ENCODE results near the gene SLC4A1. TPM values are rescaled to one million over a fixed set of nuclear protein-coding genes. Genes with fewer than 3 reads are reported as not detected.

The SLC4A1 gene
- total and polyA plus RNA-seq, 2 of the 13 experiments (the other 11 are each of a cell fraction or from before 2014, with no cell fraction given) = not detected

- peak in 1 of 2 experiments; percentile 82 for TF ChIP-seq NR2F1 (CRISPR knock-in tag; IDR thresholded peaks at IDR 0.05)
- TF ChIP-seq ZSCAN21 (CRISPR knock-in tag; IDR thresholded peaks at IDR 0.05; ENCODE audit: borderline replicate concordance) = no peak
- TF ChIP-seq NFATC3 (CRISPR knock-in tag; IDR thresholded peaks at IDR 0.05) = no peak
- TF ChIP-seq SRSF1 (optimal IDR thresholded peaks at IDR 0.05; ENCODE audit: low read depth, low read length) = no peak
- TF ChIP-seq ZNF333 (CRISPR knock-in tag; IDR thresholded peaks at IDR 0.05; ENCODE audit: borderline replicate concordance) = no peak
- TF ChIP-seq SRSF9 (IDR thresholded peaks at IDR 0.05; ENCODE audit: borderline replicate concordance, insufficient read depth, low read depth, low read length, poor library complexity, severe bottlenecking) = no peak
- TF ChIP-seq ZFP90 (CRISPR knock-in tag; IDR thresholded peaks at IDR 0.05; ENCODE audit: borderline replicate concordance) = no peak
- TF ChIP-seq HNRNPK (IDR thresholded peaks at IDR 0.05; ENCODE audit: low read depth, low read length, poor library complexity, severe bottlenecking) = no peak
- TF ChIP-seq, protein P1, sequence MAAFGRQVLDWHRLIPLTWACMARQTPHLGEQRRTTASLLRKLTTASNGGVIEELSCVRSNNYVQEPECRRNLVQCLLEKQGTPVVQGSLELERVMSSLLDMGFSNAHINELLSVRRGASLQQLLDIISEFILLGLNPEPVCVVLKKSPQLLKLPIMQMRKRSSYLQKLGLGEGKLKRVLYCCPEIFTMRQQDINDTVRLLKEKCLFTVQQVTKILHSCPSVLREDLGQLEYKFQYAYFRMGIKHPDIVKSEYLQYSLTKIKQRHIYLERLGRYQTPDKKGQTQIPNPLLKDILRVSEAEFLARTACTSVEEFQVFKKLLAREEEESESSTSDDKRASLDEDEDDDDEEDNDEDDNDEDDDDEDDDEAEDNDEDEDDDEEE (CRISPR knock-in tag; IDR thresholded peaks at IDR 0.05) = no peak
- peak; percentile 72 for TF ChIP-seq HDAC2 (CRISPR knock-in tag; IDR thresholded peaks at IDR 0.05)
- no peak for TF ChIP-seq ATF5 (CRISPR knock-in tag; IDR thresholded peaks at IDR 0.05; ENCODE audit: low read depth)
- no peak for TF ChIP-seq RFX5 (IDR thresholded peaks at IDR 0.05; ENCODE audit: low read depth, low read length)
- no peak for TF ChIP-seq GLMP (CRISPR knock-in tag; IDR thresholded peaks at IDR 0.05; ENCODE audit: borderline replicate concordance)
- TF ChIP-seq PPARG (CRISPR knock-in tag; conservative IDR thresholded peaks at IDR 0.05) = peak; percentile 79
- TF ChIP-seq ZNF317 (CRISPR knock-in tag; IDR thresholded peaks at IDR 0.05) = 0 out of 2 replicates have a peak, but pooled peaks have one; percentile 34
- peak; percentile 72; the same call in 1 of the 2 replicates for TF ChIP-seq ZBTB7B (CRISPR knock-in tag; IDR thresholded peaks at IDR 0.05)
- TF ChIP-seq ZNF792 (CRISPR knock-in tag; IDR thresholded peaks at IDR 0.05) = no peak
- peak; percentile 67 for TF ChIP-seq HMG20A (CRISPR knock-in tag; IDR thresholded peaks at IDR 0.05; ENCODE audit: borderline replicate concordance)
- no peak for TF ChIP-seq ZNF343 (CRISPR knock-in tag; IDR thresholded peaks at IDR 0.05)
- TF ChIP-seq ZNF83 (CRISPR knock-in tag; IDR thresholded peaks at IDR 0.05; ENCODE audit: borderline replicate concordance) = no peak
- TF ChIP-seq EEA1 (CRISPR knock-in tag; IDR thresholded peaks at IDR 0.05; ENCODE audit: borderline replicate concordance) = no peak
- no peak for TF ChIP-seq ZNF276 (CRISPR knock-in tag; IDR thresholded peaks at IDR 0.05; ENCODE audit: low read depth)
- TF ChIP-seq ZNF746 (CRISPR knock-in tag; IDR thresholded peaks at IDR 0.05) = no peak
- TF ChIP-seq KDM1A (CRISPR knock-in tag; IDR thresholded peaks at IDR 0.05) = no peak
- no peak for TF ChIP-seq HDAC6 (IDR thresholded peaks at IDR 0.05; ENCODE audit: low read depth, low read length)
- TF ChIP-seq ZNF329 (CRISPR knock-in tag; IDR thresholded peaks at IDR 0.05; ENCODE audit: low read depth) = 0 out of 2 replicates have a peak, but pooled peaks have one; percentile 26
- TF ChIP-seq FOSL1 (CRISPR knock-in tag; IDR thresholded peaks at IDR 0.05; ENCODE audit: borderline replicate concordance) = no peak
These were observed 11.9 kb upstream of the SLC4A1 start (continued) for GRCh38 chr17:44279666-44280391.
